Endothelial cell of umbilical vein (primary cell): ENCODE results near the gene PHF3. TPM values are rescaled to one million over a fixed set of nuclear protein-coding genes. Genes with fewer than 3 reads are reported as not detected.

Source experiments
- BruUV-seq: library from RNA; stranded (reverse); fragments of 400-500 nt; replicated peaks from 2 replicates; lab custom pipeline; 2021; lab: Mats Ljungman, UMichigan
- CTCF ChIA-PET: fragments of 300-600, 350-600 bp; sonication (Branson Sonifier 250); formaldehyde crosslinking; loops from one replicate; lab custom pipeline; 2021; ENCODE audit warnings: antibody characterized with exemption, inconsistent platforms; lab: Charles Lee
- POLR2A ChIA-PET: fragments of 300-600, 350-600 bp; sonication (Branson Sonifier 250); formaldehyde crosslinking; loops from one replicate; lab custom pipeline; 2021; ENCODE audit warnings: antibody characterized with exemption, inconsistent platforms; lab: Charles Lee
- DNase-seq: peaks from one replicate; pipeline ENCODE4 v3.0.0-alpha.2; 2011; ENCODE audit warnings: low read depth, low spot score
- FAIRE-seq: peaks from 2 replicates; lab custom pipeline; 2011; peaks lifted over from hg19 to GRCh38; lab: Jason Lieb, UNC
- H2AFZ ChIP-seq: 2 replicates; pipeline ENCODE4 v1.6.0; 2012; ENCODE audit warnings: low read depth, low read length, control low read depth, inconsistent platforms
- H3K27ac ChIP-seq: 2 replicates; pipeline ENCODE4 v1.5.1; 2011; ENCODE audit warnings: low read depth, mild to moderate bottlenecking, control low read depth, low read length, moderate library complexity; ENCODE audit not compliant: insufficient read depth
- H3K27me3 ChIP-seq, 2 experiments: 2 replicates each; pipeline versions ENCODE4 v1.6.0 to v1.6.1; 2011; ENCODE audit warnings: low read length in 2 of 2, mixed read lengths in 1 of 2; ENCODE audit not compliant: control insufficient read depth in 2 of 2, insufficient read depth in 2 of 2
- H3K36me3 ChIP-seq, 2 experiments: 2 replicates in 1 of 2; 3 replicates in 1 of 2; pipeline ENCODE4 v1.5.1; 2011; ENCODE audit warnings: low read length in 2 of 2, mild to moderate bottlenecking in 1 of 2, moderate library complexity in 1 of 2; ENCODE audit not compliant: control insufficient read depth in 2 of 2, insufficient read depth in 2 of 2; ENCODE audit errors: extremely low read depth in 1 of 2
- H3K4me1 ChIP-seq: 3 replicates; pipeline ENCODE4 v1.5.1; 2011; ENCODE audit warnings: mild to moderate bottlenecking, low read length; ENCODE audit not compliant: control insufficient read depth, insufficient read depth; ENCODE audit errors: extremely low read depth
- H3K4me2 ChIP-seq: 2 replicates; pipeline ENCODE4 v1.6.1; 2011; ENCODE audit warnings: low read length, control low read depth, mixed read lengths; ENCODE audit not compliant: insufficient read depth
- H3K4me3 ChIP-seq, 3 experiments: fragments of 200-600 bp in 1 of 3; sonication (generic), shearing (Covaris generic) in 1 of 3; replicated peaks in 1 of 3; 2 replicates each; pipeline ENCODE4 v1.5.1; 2011 to 2016; ENCODE audit warnings: control low read depth in 3 of 3, low read length in 3 of 3, mild to moderate bottlenecking in 2 of 3, inconsistent platforms in 1 of 3, low read depth in 1 of 3, moderate library complexity in 1 of 3; ENCODE audit not compliant: insufficient read depth in 1 of 3
- H3K79me2 ChIP-seq: 2 replicates; pipeline ENCODE4 v1.6.0; 2012; ENCODE audit warnings: low read length, inconsistent platforms; ENCODE audit not compliant: control insufficient read depth, insufficient read depth
- H3K9ac ChIP-seq: replicated peaks from 2 replicates; pipeline ENCODE3; 2011; ENCODE audit warnings: low read length, control low read depth; ENCODE audit not compliant: insufficient read depth; ENCODE audit errors: extremely low read depth
- H3K9me1 ChIP-seq: replicated peaks from 3 replicates; pipeline ENCODE4 v1.6.0; 2011; ENCODE audit warnings: mild to moderate bottlenecking, low read length; ENCODE audit not compliant: control insufficient read depth, insufficient read depth; ENCODE audit errors: extremely low read depth
- H3K9me3 ChIP-seq: replicated peaks from 2 replicates; pipeline ENCODE4 v1.5.1; 2012; ENCODE audit warnings: low read length, inconsistent platforms; ENCODE audit not compliant: control insufficient read depth, insufficient read depth
- H4K20me1 ChIP-seq: replicated peaks from 2 replicates; pipeline ENCODE3; 2011; ENCODE audit warnings: mild to moderate bottlenecking, low read length; ENCODE audit not compliant: control insufficient read depth, insufficient read depth; ENCODE audit errors: extremely low read depth
- EZH2 ChIP-seq: IDR thresholded peaks from 2 replicates; pipeline ENCODE4 v1.6.1; 2012; ENCODE audit warnings: borderline replicate concordance, low read depth, mild to moderate bottlenecking, moderate library complexity, low read length, inconsistent platforms; ENCODE audit not compliant: severe bottlenecking
- GATA2 ChIP-seq: IDR thresholded peaks from 2 replicates; pipeline ENCODE4 v1.7.0; 2011; ENCODE audit warnings: low read depth, mild to moderate bottlenecking, moderate library complexity, mixed read lengths, low read length; ENCODE audit not compliant: insufficient read length, insufficient read depth
- JUN ChIP-seq: IDR thresholded peaks from 2 replicates; pipeline ENCODE4 v1.6.1; 2011; ENCODE audit warnings: borderline replicate concordance, low read depth; ENCODE audit not compliant: insufficient read length, insufficient read depth
- MYC ChIP-seq: IDR thresholded peaks from one replicate; pipeline ENCODE4 v1.6.1; 2011; ENCODE audit warnings: mild to moderate bottlenecking, low read depth, low read length
- POLR2A ChIP-seq: IDR thresholded peaks from 2 replicates; pipeline ENCODE4 v1.6.1; 2012; ENCODE audit warnings: low read depth, mild to moderate bottlenecking, control low read depth, low read length
- POLR2AphosphoS5 ChIP-seq: IDR thresholded peaks from 2 replicates; pipeline ENCODE4 v1.6.1; 2012; ENCODE audit warnings: low read depth, mild to moderate bottlenecking, control low read depth, low read length, moderate library complexity; ENCODE audit not compliant: insufficient read depth
- dilution Hi-C: fragments of 300-500 bp; cut with MboI; formaldehyde crosslinking; loops from one replicate; pipeline ENCODE4 v1.15.0; 2019; ENCODE audit warnings: low sequenced_read_pairs; ENCODE audit not compliant: extremely low pct_ligation_motif_present
- intact Hi-C: fragments of 100-400 bp; cut with micrococcal nuclease; formaldehyde crosslinking; loops from one replicate; pipeline ENCODE4 v1.10.0; 2022
- polyA plus RNA-seq, 4 experiments: library from polyadenylated mRNA; depleted of rRNA in 3 of 4; stranded (reverse) in 3 of 4; unstranded in 1 of 4; fragments of >200 nt; gene quantifications; 2 replicates each; pipeline versions ENCODE4 v1.2.1 to v1.2.3, GENCODE V29; 2011 to 2012; ENCODE audit warnings: missing spikeins in 1 of 4
- total RNA-seq: library from RNA; stranded (reverse); gene quantifications from 2 replicates; pipeline ENCODE4 v1.2.3, GENCODE V29; 2021
- TF ChIP-seq, protein P1 (sequence below), 2 donors: IDR thresholded peaks; 1 replicate in 1 of 2; 2 replicates in 1 of 2; pipeline ENCODE4 v1.5.1; 2011; ENCODE audit warnings: low read length in 2 of 2, mild to moderate bottlenecking in 2 of 2, moderate library complexity in 2 of 2, control low read depth in 1 of 2, inconsistent platforms in 1 of 2, low read depth in 1 of 2; ENCODE audit not compliant: insufficient read depth in 1 of 2; ENCODE audit errors: extremely low read depth in 1 of 2

Gene PHF3
- total and polyA plus RNA-seq, 2 donors (not counting 3 experiments of a cell fraction or from before 2014, with no cell fraction given): 4.6 to 29.6 TPM

DNA sequence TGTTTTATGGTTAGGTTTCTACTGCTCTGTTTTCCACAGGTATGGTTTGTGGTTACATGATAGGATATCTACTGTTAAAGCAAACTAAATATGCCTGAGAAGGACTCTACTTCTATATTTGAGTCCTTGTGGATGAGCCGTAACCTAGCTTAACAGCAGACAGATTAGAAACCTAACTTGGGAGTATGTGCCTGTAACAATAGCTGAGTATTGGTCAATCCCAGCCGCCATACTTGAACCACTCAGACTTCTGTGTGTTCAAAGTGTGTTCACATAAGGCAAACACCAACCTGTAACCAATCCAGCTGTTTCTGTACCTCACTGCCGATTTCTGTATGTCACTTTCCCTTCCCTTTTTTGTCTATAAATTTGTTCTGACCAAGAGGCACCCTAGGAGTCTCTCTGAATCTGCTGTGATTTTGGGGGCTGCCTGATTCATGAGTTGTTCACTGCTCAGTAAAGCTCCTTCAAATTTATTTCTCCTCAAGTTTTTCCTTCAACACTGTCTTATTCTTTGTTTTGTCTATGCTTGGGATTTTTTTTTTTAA is 37.1 kb downstream of the PHF3 start:
- CTCF ChIA-PET: interaction anchor here (1.0 to 1.5 kb wide), 2 partner anchors 9 to 10 kb away, joined by 3 to 10 read pairs; no protein-coding TSS in a partner anchor

More for the DNA sequence above, 37.1 kb downstream of the PHF3 start:
- no peaks in the 10 kb centered on the region for H3K9me1 ChIP-seq
- no peaks in the 10 kb centered on the region for H3K36me3 ChIP-seq
- intact Hi-C loops (no loop called here), dilution Hi-C loops (no loop called here)
- H3K4me3 ChIP-seq: no peak overlapping the region
- peaks cover 32% of the 10 kb centered on the region for H3K79me2 ChIP-seq
- no peak for FAIRE-seq
- no peak overlapping the region for H3K4me2 ChIP-seq
- peaks cover 4% of the 10 kb centered on the region for H4K20me1 ChIP-seq
- no peaks in the 10 kb centered on the region for H3K27me3 ChIP-seq
- DNase-seq: no peak
- POLR2A ChIA-PET: no interaction called here
- TF ChIP-seq JUN (no peak), POLR2AphosphoS5 (no peak), POLR2A (no peak), MYC (no peak), EZH2 (no peak), GATA2 (no peak)
- TF ChIP-seq, protein P1, sequence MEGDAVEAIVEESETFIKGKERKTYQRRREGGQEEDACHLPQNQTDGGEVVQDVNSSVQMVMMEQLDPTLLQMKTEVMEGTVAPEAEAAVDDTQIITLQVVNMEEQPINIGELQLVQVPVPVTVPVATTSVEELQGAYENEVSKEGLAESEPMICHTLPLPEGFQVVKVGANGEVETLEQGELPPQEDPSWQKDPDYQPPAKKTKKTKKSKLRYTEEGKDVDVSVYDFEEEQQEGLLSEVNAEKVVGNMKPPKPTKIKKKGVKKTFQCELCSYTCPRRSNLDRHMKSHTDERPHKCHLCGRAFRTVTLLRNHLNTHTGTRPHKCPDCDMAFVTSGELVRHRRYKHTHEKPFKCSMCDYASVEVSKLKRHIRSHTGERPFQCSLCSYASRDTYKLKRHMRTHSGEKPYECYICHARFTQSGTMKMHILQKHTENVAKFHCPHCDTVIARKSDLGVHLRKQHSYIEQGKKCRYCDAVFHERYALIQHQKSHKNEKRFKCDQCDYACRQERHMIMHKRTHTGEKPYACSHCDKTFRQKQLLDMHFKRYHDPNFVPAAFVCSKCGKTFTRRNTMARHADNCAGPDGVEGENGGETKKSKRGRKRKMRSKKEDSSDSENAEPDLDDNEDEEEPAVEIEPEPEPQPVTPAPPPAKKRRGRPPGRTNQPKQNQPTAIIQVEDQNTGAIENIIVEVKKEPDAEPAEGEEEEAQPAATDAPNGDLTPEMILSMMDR (IDR thresholded peaks at IDR 0.05; ENCODE audit: extremely low read depth in 1 of 2, insufficient read depth in 1 of 2, low read depth in 1 of 2, low read length in 2 of 2): no peak
- H2AFZ ChIP-seq: no peak overlapping the region
- H3K4me1 ChIP-seq: no peaks in the 10 kb centered on the region
- no peak overlapping the region for H3K27ac ChIP-seq
- no peak overlapping the region for H3K9ac ChIP-seq
- BruUV-seq: no TSS peak
- H3K9me3 ChIP-seq: no peaks in the 10 kb centered on the region
